Stimulated activated CD8-positive, alpha-beta memory T cell treated with anti-CD3 and anti-CD28 coated beads, Interleukin-15, amount 100 ng/mL, for 4 hours (primary cell): ENCODE data around the gene GLA.

Experiments
- DNase-seq, 2 donors: peaks; one replicate each; pipeline ENCODE4 v3.0.0-alpha.2; 2020; ENCODE audit warnings: low read depth in 2 of 2

The GLA gene

GRCh38 chrX:101407748-101408531 is at the start of gene GLA, which contains the start of gene HNRNPH2:
TSS of gene GLA (minus strand) at chrX:101407925. CDS start at chrX:101407903, 22 bp downstream.
TSS of gene HNRNPH2 (plus strand) at chrX:101408222. CDS start at chrX:101411989, 3,767 bp downstream.
- DNase-seq, result peak; percentile 66 to 80

GRCh38 chrX:101452056-101452455 is 44.3 kb upstream of the GLA start:
- no peak for DNase-seq

- no peak for DNase-seq
Observed at GRCh38 chrX:101450961-101451360, 43.2 kb upstream of the GLA start.

GRCh38 chrX:101450085-101450484 is 42.4 kb upstream of the GLA start:
- DNase-seq, result no peak

GRCh38 chrX:101449279-101449678 is 41.6 kb upstream of the GLA start:
- DNase-seq, result no peak

- no peak for DNase-seq
Observed at GRCh38 chrX:101442085-101442484, 34.4 kb upstream of the GLA start.

- DNase-seq, result no peak
Observed at GRCh38 chrX:101430457-101431078, 22.8 kb upstream of the GLA start.

- DNase-seq, result no peak
Observed at GRCh38 chrX:101429934-101430333, 22.2 kb upstream of the GLA start.

GRCh38 chrX:101427954-101428353 is 20.2 kb upstream of the GLA start:
- no peak for DNase-seq

GRCh38 chrX:101419489-101419888 is 11.8 kb upstream of the GLA start:
- DNase-seq, result no peak

- DNase-seq, result no peak
Observed at GRCh38 chrX:101417981-101418841, 10.5 kb upstream of the GLA start.

- DNase-seq, result no peak
Observed at GRCh38 chrX:101417190-101417589, 9.5 kb upstream of the GLA start.

- DNase-seq, result no peak
Observed at GRCh38 chrX:101416691-101417090, 9.0 kb upstream of the GLA start.

GRCh38 chrX:101415180-101416145 is 7.7 kb upstream of the GLA start:
- no peak for DNase-seq

- no peak for DNase-seq
Observed at GRCh38 chrX:101411984-101412383, 4.3 kb upstream of the GLA start.

- DNase-seq, result no peak
Observed at GRCh38 chrX:101410461-101410860, 2.7 kb upstream of the GLA start.

GRCh38 chrX:101409043-101409442 is 1.3 kb upstream of the GLA start:
- no peak for DNase-seq

- DNase-seq, result no peak
Observed at GRCh38 chrX:101408532-101408841, 762 bp upstream of the GLA start.

GRCh38 chrX:101407167-101407747 is 468 bp downstream of the GLA start:
- DNase-seq, result no peak

- DNase-seq, result no peak
Observed at GRCh38 chrX:101399825-101400224, 7.9 kb downstream of the GLA start.

- no peak for DNase-seq
Observed at GRCh38 chrX:101398694-101399093, 9.0 kb downstream of the GLA start.
